ENCODE measurements around the gene DLGAP1.

DLGAP1 gene

DNA sequence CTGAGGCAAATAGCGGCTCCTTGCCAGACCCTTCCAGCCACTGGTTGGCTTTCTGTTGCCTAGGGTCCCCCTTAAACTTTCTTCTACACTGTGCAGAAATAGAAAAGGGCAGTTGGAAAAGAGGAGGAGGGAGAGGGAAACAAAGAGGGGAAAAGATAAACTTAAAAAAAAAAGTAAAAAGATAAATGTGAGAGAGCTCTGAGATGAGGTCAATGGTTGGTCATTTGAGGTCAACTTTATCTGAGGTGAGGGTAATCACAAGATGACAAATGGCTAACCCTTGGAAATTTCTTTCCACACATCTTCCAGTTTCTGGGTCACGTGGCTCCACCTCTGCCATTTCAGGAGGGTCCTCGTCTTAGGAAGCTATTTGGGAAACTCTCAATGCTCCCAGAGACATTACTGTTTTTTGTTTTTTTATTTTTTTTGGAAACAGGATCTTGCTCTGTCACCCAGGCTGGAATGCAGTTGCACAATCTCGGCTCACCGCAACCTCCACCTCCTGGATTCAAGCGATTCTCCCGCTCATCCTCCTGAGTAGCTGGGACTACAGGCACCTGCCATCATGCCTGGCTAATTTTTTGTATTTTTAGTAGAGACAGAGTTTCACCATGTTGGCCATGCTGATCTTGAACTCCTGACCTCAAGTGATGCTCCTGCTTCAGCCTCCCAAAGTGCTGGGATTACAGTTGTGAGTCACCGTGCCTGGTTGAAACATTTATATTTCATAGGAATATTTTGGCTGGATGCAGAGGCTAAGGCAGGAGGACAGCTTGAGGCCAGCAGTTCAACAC is 805.3 kb downstream of the DLGAP1 start:
- peak; percentile 44 for FAIRE-seq

DNA sequence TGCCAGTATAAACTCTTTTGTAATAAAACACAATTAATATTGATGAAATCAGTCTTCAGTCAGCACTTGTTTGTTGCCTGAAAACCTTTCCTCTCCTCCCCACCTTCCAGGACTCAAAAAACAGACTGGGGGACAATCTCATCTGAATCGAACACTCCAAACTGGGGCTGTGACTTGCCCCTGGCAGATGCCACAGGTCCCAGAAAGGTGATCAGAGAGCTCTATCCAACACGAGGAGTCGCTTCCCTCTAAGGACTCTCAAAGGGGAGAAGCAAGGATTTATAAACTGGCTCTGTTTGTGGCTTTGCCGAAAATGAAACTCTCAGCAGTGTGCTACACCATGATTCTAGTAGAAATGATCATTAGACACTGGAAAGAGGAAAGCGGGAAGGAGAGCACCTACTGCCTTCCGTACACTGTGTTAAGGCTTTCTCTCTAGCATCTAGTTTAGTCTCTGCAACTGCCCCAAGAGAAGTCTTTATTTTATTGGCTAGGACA is 805.9 kb downstream of the DLGAP1 start:
- peak; percentile 76 for FAIRE-seq

DNA sequence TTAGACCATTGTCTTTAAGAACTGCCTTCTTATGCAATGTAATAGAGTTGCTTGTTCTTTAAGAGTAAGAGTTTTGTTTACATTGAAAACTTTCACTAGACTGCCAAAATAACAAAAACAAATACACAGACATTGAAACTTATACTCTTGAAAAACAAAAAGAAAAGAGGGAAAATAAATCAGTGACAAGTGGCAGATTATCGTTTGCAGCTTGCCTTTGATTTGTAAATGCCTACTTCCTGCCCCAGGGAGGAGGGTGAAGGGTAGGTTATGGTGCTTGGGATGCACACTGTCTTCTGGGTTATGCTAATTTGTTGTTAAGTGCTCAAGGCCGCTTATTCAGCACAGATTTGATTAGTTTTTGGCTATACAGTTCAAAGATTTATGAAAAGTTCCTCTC is 806.5 kb downstream of the DLGAP1 start:
- no peak for FAIRE-seq

DNA sequence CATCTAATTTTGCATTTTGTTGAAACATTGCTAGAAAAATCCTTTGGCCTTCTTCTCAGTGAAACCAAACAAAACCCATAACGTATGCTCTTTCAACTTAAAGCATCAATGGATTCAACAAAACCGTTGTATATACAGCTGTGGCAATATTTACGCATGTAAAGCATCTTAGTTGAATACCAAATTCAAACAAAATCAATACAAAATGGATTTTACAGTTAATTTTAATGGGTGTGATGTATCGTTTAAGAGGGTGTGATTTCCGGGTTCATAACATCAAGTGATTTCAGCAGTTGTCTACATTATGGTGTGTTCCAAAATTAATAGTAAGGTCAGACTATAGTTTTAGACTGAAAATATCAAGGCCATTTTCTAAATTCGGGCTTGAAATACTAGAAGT is 806.9 kb downstream of the DLGAP1 start:
- FAIRE-seq: peak; percentile 56

DNA sequence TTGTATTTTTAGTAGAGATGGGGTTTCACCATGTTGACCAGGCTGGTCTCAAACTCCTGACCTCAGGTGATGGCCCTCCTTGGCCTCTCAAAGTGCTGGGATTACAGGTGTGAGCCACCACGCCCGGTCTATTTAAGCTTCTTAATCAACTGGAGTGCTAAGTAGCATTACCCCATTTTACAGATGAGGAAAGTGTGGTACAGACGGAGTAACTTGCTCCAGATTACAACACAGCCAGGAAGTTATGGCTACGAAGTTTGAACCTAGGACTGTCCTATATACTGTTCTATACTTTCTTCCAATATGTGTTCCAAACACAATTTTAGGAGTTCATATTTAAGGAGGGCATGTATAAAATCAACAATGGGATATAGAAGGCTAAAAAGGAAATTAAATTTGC is 807.5 kb downstream of the DLGAP1 start:
- no peak for FAIRE-seq

DNA sequence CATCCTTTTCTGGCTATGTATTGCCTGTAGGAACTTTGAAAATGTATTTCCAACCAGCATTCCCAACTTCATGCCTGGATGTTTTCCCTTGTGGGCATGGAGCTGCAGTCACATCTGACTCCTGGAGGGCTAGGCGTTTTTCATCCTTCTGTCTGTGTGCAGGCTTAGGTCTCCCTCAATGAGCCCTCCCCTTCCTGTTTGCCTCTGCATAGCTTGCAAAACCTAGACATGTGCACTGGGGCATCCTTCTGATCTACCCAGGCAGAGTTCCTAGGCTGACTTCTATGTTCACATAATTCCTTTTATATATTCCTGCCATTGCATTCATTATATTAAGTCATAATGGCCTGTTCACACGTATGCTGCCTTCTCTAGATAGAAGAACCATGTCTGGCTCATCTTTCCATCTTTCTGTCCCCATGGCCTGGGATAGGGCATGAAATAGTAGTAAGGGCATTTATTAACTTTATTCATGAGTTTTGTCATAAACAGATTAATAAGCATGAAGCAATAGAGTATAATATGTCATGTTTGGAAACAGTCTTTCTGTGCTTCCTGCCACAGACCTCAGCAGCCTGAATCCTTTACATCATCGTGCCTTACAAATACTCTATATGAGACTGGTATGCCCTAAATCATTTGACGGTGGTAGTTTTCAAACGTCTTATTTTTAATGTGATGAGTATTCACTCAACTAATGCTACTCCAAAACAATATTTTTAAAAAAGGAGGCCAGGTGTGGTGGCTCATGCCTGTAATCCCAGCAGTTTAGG is 809.5 kb downstream of the DLGAP1 start:
- no peak for FAIRE-seq

DNA sequence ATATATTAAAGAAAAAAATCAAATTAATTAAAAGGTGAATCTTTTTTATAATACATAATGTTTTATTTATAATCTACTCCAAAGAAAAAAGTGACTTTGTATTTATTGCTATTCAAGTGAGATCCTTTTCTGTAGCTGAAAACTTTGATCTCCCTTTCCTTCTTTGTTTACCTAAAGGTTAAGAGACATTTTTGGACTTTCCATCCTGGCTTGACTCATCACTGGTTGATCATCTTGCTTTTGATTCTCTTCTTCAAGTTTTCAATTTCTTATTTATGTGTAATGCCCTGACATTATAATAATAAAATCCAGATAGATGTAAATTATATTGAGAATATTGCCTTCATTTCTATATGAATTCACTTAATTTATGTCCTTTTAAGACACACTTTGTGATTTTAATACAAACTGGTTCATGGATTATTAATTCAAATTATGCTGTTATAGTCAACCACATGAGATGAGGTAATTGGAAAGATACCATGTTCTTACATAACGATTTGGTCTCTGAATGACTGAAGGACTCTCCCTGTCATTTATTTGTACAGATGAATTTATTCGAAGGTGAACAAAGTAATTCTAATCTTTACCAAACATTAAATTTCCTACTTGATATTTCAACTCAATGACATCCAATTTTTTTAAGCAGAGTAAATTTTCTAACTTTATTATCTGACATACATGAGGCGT is 820.7 kb downstream of the DLGAP1 start:
- peak; percentile 3 for FAIRE-seq

DNA sequence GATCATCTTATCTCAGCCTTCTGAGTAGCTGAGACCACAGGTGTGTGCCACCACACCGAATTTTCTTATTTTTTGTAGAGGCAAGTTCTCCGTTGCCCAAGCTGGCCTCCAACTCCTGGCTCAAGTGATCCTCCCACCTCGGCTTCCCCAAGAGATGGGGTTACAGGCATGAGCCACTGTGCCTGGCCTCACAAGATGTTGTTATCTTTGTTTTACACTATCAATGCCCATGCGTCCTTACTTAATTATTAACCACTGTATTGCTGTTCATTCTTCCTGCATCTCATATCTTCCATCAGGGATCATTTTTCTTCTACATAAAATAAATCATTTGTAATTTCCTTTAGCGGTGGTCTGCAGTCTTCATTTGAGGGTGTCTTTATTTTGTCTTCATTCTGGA is 823.2 kb downstream of the DLGAP1 start:
- FAIRE-seq: no peak

DNA sequence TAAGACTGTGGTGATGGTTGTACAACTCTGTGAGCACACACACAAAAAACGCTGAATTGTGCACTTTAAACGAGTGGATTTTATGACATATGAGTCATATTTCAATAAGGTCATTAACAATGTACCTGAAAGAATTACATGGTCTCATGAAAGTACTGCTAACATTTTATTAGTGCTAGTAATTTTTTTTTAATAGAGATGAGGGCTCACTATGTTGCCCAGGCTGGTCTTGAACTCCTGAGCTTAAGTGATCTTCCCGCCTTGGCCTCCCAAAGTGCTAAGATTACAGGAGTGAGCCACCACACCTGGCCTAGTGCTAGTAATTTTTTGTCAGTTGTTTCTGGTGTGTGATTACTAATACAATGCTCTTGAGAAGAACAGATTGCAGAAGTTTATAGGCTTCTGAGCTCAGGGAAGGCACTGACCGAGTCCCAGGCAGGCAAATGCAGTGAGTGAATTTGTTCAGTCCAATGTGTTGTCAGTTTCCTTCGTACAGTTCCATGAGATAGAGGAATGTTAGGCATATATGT is 828.1 kb downstream of the DLGAP1 start:
- no peak for FAIRE-seq

DNA sequence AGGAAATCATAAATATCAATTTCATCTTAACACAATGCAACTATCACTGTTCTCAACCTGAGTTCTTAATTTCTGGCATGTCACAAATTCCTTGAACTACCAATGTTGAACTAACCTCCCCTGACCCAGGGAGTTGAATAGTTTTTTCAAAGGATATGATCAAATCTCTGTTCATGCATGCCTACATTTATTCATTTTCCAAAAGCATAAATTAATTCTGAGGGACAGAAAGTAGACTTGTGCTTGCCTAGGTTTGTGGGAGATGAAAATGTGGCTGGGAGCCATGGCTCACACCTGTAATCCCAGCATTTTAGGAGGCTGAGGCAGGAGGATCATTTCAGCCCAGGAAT is 829.4 kb downstream of the DLGAP1 start:
- peak; percentile 98 for FAIRE-seq

DNA sequence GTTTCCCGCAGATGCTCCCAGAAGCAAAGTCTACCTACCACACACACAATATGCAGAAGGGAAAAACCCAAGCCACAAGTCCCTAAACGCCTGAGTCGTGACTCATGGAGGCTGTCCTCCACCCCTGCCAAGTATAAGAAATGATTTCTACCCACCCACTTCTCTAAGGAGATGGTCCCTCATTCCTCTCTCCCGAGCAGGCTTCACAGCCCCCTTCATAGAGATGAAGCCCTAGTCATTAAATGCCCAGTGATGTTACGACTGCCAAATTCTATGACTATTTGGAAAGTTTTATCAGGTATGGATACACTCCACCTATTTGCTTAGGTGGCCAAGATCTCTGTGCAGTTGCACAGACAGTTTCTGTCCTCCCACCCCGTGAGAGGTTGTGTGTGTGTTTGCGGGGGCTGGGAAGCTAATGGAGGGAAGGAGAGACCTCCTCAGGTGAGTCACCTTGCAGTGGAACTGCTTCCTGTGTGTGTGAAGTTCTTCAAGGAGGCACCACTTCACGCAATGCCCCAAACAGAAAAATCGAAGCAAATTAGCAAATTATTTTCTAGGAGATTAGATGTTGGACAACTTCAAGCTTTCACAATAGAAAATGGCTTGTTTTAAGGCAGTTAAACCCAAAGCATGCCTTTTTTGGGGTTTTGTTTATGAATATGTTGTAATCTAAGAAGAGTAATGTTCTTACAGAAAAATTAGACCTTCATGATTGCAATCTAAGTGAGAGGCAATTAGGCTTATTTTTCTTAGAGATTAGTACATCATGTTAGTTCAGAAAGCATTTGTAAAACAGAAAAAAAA is 830.0 kb downstream of the DLGAP1 start:
- FAIRE-seq: no peak

DNA sequence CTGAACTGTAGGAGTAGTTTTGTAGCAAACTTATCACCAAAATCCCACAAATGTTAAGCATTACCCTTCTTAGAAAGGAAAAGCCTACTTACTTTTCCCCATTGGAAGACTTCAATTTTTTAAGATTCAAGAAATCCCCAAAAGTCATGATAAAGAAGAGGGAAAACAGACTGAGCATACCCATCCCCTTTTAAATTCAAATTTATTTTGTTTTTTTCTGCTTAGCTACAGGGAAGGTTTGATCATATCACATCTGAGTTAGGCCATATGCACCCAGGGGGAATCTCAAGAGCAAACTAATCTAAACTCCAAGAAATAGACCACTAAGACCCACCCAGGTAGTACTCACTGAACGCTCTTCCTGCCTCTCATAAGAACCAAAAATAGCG is 830.6 kb downstream of the DLGAP1 start:
- FAIRE-seq: no peak

DNA sequence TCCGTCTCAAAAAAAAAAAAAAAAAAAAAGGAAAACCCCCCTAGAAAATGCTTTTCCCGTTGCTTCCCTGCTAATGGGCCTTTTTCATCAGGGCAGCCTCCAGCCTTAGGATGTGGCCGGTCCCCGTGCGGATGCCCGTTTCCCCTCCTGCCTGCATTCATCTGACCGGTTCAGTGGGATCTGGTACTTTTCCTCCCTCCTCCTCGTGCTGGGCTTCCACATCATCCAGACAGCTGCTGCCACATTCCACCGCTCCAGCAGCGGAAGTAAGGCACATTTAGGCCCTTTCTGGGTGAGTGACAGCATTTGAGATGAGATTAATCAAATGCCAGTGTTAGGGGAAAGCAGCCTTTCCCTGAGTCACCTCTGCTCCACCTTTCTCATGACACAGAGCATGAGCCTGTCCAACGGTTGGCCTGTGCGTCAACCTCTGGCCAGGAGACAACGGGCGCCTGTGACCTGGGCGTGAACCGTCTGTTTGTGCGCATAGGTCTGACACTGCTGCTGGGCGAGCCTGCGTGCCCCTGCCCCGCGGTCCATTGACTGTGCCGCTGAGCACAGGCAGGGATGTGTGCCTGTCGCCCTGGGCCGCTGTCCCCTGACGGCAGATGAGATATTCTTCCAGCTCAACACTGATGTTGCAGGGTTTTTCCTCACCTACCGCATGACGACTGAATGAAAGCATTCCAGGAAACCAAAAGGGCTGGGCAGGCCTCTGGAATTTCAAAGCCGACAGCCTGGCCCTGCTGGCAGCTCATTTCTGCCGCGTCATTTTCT is 831.1 kb downstream of the DLGAP1 start:
- FAIRE-seq: peak; percentile 79

DNA sequence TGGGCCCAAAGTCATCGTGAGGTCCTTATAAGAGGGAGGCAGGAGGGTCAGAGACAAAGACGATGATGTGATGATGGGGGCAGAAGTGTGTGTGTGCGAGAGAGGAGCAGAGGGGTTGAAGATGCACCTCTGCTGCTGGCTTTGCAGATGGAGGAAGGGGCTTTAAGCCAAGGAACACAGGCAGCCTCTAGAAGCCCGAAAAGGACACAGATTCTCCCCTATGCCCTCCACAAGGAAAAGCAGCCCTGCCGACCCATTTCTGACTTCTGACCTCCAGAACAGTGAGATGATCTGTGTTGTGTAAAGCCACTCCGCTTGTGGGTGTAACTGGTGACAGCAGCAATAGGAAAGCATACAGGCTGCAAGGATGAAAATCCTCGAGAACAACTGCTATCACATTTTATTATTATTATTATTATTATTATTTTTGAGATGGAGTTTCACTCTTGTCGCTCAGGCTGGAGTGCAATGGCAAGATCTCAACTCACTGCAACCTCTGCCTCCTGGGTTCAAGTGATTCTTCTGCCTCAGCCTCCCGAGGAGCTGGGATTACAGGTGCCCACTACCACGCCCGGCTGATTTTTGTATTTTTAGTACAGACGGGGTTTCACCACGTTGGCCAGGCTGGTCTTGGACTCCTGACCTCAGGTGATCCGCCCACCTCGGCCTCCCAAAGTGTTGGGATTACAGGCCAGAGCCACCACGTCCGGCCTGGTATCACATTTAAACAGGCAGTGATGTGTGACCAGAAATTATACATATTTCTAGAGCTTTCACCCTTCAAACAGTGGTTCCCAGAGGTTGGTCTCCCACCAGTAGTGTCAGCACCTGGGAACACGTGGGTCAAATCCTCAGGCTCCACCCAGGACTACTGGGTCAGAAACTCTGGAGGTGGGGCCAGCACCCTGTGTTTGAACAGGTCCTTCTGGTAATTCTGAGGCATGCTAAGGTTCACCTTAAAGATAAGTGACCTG is 834.7 kb downstream of the DLGAP1 start:
- no peak for FAIRE-seq

DNA sequence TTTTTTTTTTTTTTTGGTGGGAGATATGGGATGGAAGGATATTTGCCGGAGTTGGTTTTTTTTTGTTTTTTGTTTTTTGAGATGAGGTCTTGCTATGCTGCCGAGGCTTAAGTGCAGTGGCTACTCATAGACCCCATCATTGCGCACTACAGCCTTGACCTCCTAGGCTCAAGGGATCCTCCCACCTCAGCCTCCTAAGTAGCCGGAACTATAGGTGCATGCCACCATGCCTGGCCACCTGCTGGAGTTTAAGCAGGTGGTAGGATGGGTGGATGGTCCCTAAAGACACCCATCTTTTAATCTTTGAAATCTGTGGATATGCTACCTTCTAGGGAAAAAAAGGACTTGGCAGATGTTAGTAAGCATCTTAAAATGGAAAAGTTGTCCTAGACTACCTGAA is 835.4 kb downstream of the DLGAP1 start:
- no peak for FAIRE-seq

DNA sequence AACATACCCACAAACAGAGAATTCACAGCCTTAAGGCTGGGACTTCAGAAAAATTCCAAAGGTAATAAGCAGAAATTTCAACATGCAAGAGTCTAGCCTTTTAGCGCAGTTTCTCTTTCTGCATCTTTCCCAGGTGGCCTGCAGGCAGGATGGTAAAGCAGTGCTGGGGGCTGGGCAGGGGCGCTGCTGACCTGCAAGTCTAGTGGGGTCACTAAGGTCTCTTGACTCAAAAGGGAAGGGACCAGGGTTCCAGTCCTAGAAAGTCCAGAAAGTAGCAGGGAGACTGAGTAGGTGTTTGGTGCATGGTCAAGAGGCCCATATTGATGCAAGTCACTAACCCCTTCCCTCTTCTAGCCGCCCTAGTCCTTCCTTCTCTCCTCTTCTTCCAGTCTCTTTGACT is 835.9 kb downstream of the DLGAP1 start:
- FAIRE-seq: no peak

DNA sequence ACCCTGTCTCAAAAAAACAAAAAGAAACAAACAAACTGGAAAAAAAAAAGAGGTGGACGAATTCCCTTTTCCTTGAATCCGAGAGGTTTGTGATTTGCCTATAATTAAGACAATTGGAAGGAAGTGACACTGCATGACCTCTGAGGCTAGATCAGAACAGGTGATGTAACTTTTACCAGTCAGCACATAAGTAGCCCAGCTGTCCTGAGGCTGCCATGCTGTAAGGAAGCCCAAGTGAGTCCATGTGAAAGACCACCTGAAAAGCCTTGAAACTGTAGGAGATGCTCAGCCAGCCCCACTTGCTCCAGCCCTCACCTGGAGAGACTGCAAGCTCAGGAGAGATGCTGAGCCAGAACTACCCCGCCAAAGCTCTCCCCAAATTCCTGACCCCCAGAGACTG is 838.4 kb downstream of the DLGAP1 start:
- FAIRE-seq: no peak

DNA sequence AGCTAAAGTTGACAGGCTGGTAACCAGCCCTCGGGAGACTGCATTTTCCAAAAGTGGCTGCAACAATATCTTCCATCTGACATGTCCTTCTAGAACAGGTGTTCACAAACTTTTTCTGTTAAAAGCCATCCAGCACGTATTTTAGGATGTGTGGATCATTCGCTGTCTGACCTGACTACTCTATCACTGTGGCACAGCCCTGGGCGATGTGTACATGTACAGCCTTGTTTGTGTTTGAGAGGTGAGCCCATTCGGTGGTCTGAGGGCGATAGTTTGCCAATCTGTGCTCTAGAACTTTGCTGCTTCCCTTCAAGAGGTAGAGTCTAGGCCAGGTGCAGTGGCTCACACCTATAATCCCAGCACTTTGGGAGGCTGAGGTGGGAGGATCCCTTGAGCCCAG is 839.0 kb downstream of the DLGAP1 start:
- no peak for FAIRE-seq

DNA sequence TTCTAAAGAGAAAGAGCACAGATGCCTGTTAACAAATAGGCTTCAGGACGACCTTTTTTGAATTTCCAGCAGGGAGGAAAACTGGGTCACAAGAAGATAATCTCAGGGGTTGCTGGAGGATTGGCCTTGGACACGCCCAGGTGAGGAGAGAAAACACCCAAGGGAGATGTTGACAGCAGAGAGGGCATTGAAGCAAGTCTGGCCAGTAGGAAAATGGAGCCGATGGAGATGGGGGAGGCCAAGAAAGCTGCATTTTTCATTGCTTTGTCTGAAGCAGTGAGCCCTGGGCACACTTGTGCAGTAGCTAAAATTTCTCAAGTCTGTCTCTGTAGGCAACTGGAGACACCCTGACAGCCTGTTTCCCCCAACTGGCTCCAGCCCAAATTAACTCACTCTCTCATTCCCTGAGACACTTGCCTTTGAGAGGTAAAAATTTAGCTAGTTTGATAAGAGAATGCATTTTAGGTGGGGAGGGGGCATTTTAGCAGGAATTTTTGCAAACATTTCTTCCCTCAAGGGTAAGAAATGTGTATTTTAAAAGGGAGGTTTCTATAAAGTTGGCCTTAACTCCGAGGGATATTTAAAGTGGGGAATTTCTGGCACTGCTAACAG is 839.6 kb downstream of the DLGAP1 start:
- no peak for FAIRE-seq

DNA sequence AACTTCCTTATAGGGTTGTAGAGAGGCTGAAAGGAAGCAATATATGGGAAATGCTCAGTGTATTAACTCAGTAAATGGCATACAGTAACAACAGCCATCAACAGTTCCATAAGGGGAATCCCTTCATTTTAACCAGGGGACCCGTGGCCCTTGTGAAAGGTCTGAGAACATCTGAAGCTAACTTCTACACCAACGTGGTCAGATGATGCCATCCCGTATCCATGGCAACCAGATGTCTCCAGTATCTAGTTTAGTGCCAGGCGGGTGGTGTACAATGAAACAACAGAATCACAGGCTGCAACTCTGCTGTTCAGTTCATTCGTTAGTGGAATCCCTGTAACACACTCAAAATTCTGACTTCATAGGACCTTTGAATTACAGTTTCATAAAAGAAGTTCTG is 842.8 kb downstream of the DLGAP1 start:
- FAIRE-seq: no peak
